Cardiac fibroblast (primary cell): ENCODE results near the gene ATXN7.

Experiments used
- DNase-seq, 2 donors: peaks; one replicate each; pipeline versions ENCODE4 v3.0.0 to v3.0.0-alpha.2; 2010; ENCODE audit warnings: low read depth in 2 of 2
- H3K4me3 ChIP-seq, 2 donors: replicated peaks in 1 of 2; 1 replicate in 1 of 2; 2 replicates in 1 of 2; pipeline ENCODE4 v1.5.1; 2011; ENCODE audit warnings: low read depth in 2 of 2, low read length in 2 of 2, mild to moderate bottlenecking in 2 of 2, moderate library complexity in 1 of 2
- TF ChIP-seq, protein P1 (sequence below): IDR thresholded peaks from one replicate; pipeline ENCODE4 v1.5.1; 2011; ENCODE audit warnings: low read depth, mild to moderate bottlenecking, low read length, inconsistent platforms

ATXN7 gene

DNA sequence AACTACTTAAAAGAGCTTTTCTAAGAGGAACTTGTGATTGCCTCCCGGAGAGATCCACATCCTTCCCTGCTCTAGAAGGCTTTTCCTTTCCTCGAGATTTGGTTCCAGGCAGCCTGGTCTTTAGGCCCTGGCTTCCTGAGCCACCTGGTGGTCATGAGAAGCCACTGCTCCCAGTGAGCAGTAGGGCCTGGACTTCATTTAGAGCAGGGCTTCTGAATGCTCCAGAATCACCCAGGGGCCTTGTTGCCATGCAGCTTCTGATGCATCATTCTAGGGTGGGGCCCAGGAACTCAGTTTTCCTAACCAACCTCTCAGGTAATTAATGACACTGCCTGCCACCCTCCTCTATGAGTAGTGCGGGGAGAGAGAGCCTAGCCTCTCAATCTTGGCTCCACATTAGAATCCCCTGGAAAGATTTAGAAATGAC is 130.0 kb downstream of the ATXN7 start:
- TF ChIP-seq, protein P1, sequence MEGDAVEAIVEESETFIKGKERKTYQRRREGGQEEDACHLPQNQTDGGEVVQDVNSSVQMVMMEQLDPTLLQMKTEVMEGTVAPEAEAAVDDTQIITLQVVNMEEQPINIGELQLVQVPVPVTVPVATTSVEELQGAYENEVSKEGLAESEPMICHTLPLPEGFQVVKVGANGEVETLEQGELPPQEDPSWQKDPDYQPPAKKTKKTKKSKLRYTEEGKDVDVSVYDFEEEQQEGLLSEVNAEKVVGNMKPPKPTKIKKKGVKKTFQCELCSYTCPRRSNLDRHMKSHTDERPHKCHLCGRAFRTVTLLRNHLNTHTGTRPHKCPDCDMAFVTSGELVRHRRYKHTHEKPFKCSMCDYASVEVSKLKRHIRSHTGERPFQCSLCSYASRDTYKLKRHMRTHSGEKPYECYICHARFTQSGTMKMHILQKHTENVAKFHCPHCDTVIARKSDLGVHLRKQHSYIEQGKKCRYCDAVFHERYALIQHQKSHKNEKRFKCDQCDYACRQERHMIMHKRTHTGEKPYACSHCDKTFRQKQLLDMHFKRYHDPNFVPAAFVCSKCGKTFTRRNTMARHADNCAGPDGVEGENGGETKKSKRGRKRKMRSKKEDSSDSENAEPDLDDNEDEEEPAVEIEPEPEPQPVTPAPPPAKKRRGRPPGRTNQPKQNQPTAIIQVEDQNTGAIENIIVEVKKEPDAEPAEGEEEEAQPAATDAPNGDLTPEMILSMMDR = peak; percentile 99
- no peak overlapping the region for H3K4me3 ChIP-seq
- DNase-seq = peak; percentile 84 to 88

DNA sequence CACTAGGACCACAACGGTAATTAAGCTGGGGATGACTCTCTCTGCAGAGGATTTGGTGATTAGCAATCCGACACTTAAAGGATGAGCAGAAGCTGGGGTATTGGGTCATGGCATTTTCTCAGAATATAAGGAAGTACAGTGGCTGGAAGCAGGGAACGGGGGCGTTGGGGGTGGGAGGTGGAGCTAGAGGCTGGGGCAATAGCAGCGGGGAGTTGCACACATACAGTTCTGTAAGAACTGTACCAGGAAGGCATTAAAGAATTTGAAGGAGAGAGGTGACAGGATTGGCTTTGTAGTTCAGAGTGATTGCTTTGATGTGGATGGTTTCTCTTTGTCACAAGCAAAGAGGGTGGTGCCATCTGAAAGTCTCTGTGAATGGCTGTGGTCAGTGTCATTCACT is 131.4 kb downstream of the ATXN7 start:
- DNase-seq = no peak
- H3K4me3 ChIP-seq = no peak overlapping the region
- TF ChIP-seq, protein P1 = no peak

DNA sequence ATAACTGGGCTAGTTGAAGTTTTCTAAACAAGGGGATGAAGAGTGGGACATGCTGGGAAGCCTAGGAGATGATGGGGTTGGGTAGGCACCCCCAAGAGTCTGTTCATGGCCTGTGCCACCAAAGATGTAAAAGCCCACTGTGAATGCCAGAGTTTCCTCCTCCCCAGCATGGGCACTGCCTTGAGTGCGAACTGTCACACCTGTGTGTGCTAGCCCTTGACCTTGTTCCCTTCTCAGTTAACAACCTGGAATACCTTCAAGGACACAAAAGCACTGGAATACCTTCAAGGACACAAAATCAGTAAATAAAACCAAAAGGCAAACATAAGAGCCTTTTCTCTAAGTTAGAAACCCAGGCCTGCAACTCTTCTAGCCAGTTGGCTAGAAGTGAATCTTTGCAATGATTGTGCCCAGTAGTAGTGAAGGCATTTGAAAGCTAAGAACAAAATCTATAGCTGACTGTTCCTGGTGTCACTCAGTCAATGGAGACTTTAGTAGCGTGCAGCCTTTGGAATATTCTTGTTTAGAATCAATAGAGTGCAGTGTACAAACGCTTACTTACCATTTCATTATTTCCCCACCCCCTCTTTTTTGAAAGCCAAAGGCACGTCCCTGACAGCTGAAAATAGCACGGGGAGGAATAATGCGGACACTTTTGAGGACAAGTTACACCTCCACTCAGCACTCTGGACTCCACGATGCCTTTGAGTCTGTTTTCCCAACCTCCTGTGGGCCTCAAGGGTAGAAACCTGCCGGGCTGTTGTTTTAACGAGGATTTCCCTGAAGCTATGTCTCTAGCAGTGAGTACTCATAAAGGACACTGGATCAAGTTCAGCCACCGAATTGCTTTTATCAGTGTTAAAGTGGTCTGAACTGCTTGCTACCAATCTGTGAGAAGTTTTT is 135.4 kb downstream of the ATXN7 start:
- DNase-seq = no peak
- no peak overlapping the region for H3K4me3 ChIP-seq
- TF ChIP-seq, protein P1 = no peak

DNA sequence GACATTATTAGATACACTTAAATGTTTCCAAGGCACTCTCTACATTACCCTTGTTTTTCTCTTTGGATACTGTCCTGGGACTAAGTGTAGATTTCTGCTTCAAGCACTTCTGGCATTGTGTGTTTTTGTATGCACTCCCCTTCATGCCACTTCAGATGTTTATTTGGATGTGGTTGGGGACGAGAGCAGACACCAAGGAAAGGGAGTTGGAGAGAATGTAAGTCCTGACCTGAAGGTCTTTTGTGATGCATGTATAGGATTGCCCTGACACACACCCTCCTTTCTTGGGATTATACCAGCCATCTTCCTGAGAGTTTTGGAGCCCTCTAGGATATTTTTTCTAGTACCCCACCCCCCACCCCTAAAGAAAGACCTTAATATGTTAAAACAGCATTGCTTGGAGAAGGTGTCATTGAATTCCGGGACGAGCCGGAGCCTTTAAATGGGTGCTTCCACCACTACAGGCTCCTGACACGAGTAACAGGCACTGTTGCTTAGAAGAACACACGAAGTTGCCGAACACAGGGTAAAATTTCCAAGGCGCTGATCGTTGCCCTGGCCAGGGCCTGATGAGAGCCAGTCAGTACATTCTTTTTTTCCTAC is 136.9 kb downstream of the ATXN7 start:
- TF ChIP-seq, protein P1 = no peak
- DNase-seq = no peak
- H3K4me3 ChIP-seq = no peak overlapping the region

DNA sequence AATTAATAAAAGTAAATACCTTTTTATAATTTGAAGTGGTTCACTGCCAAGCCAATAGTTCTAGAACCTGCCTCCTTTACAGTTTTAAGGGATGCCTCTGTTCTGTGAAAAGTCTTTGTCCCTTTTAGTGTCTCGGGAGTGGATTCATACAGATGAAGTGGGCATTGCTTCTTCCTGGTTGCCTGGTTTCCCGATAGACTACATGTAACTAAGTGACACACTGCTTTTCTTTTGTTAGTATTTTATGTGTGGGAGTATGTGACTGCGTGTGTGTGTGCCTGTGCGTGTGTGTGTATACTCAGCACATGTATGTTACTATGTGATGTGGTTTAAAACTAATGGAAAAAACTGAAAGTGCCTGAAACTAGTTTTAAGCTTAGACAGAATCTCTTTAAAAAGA is 138.6 kb downstream of the ATXN7 start:
- DNase-seq = no peak
- no peak overlapping the region for H3K4me3 ChIP-seq
- TF ChIP-seq, protein P1 = no peak

DNA sequence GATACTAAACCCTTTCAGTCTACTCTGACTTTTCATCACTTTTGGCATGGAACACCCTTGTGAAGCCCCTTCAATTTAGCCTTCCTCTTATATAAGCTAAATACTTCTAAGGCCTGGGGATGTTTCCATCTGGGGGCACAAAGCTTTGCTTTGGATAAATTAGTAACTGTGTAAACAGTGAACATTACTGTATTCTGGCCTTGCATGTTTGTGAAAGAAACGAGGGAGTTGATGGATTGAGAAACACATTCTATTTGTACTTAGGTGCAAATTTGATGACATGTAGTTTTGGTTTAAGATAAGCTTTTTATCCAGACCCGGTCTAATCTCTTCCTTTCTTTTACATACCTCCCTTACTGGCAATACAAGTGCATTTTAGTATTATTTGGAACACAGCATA is 139.9 kb downstream of the ATXN7 start:
- no peak overlapping the region for H3K4me3 ChIP-seq
- DNase-seq = no peak
- TF ChIP-seq, protein P1 = no peak
